Omental fat pad (tissue), 4 donors: Measurements from ENCODE around the gene MOBP. TPM values are rescaled to one million over a fixed set of nuclear protein-coding genes. Genes with fewer than 3 reads are reported as not detected.
"Not testable (repeated sequence)": the region's sequence is repeated elsewhere in the genome, so short reads cannot be mapped to it uniquely, and the experiment has no call there.

Experiments
- ATAC-seq: fragments of 150-250 bp; one replicate; pipeline ENCODE4 v1.9.1; 2016; ENCODE audit warnings: mild to moderate bottlenecking, moderate library complexity; ENCODE audit not compliant: low FRiP score
- DNase-seq: peaks from one replicate; pipeline ENCODE4 v3.0.0-alpha.2; 2019; ENCODE audit warnings: low spot score
- total RNA-seq, 4 donors: library from RNA; depleted of rRNA; stranded (reverse); fragments of >200 nt; gene quantifications; one replicate each; pipeline ENCODE4 v1.1.0, GENCODE V29; 2016
- TF ChIP-seq, protein P1 (sequence below), 3 donors: fragments of 450-650 bp; IDR thresholded peaks; one replicate each; pipeline ENCODE4 v1.5.1; 2016 to 2017; ENCODE audit warnings: antibody characterized with exemption in 3 of 3, mild to moderate bottlenecking in 3 of 3, moderate library complexity in 2 of 3

The MOBP gene
- total RNA-seq, 4 donors from 2014 or later = 0.09 TPM; not detected in 3

DNA sequence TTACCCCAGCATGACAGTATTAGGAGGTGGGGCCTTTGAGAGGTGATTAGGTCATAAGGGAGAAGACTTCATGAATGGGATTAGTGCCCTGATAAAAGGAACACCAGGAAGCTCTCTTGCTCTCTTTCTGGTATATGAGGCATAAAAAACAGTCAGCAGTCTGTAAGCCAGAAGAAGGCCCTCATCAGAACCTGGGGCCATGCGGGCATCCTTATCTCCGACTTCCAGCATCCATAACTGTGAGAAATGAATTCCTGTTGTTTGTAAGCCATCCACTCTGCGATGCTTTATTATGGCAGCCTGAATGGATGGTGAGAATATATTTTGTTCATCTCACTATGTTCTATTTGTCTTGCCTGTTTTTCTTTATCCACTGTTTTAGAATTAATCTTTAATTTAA is 17.7 kb upstream of the MOBP start:
- DNase-seq = no peak
- TF ChIP-seq, protein P1, sequence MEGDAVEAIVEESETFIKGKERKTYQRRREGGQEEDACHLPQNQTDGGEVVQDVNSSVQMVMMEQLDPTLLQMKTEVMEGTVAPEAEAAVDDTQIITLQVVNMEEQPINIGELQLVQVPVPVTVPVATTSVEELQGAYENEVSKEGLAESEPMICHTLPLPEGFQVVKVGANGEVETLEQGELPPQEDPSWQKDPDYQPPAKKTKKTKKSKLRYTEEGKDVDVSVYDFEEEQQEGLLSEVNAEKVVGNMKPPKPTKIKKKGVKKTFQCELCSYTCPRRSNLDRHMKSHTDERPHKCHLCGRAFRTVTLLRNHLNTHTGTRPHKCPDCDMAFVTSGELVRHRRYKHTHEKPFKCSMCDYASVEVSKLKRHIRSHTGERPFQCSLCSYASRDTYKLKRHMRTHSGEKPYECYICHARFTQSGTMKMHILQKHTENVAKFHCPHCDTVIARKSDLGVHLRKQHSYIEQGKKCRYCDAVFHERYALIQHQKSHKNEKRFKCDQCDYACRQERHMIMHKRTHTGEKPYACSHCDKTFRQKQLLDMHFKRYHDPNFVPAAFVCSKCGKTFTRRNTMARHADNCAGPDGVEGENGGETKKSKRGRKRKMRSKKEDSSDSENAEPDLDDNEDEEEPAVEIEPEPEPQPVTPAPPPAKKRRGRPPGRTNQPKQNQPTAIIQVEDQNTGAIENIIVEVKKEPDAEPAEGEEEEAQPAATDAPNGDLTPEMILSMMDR (IDR thresholded peaks at IDR 0.05) = no peak
- no peak for ATAC-seq

DNA sequence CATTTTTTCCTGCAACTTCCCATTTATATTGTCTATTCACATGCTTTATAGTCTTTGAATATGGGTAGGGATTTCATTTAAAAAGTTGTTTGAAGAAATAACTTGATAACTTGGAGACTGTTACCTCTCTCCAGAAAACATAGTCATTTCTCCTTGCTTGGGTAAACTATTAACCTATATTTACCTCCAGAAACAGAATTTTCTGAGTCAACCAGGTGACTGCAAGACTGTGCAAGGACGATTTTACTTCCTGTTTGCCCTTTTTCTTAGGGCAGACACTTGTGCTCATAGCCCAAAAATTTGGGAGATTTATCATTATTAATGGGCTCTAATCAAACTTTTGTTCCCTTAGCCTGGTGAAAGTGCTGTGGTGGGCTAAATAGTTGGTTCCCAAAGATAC is 14.3 kb upstream of the MOBP start:
- TF ChIP-seq, protein P1 (IDR thresholded peaks at IDR 0.05) = no peak
- ATAC-seq (no peak), DNase-seq (no peak)

DNA sequence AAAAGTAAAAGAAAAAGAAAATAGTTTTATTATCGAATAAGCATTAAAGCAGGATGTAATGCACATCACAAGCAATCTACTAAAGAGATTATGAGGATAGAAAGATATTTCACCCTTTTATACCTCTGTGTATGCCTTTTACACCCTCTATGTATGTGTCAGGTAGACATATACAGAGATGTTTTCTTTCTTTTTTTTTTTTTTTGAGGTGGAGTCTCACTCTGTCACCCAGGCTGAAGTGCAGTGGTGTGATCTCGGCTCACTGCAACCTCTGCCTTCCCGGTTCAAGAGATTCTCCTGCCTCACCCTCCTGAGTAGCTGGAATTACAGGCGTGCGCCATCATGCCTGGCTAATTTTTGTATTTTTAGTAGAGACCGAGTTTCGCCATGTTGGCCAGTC is 13.6 kb upstream of the MOBP start:
- not testable (repeated sequence) for DNase-seq, ATAC-seq

DNA sequence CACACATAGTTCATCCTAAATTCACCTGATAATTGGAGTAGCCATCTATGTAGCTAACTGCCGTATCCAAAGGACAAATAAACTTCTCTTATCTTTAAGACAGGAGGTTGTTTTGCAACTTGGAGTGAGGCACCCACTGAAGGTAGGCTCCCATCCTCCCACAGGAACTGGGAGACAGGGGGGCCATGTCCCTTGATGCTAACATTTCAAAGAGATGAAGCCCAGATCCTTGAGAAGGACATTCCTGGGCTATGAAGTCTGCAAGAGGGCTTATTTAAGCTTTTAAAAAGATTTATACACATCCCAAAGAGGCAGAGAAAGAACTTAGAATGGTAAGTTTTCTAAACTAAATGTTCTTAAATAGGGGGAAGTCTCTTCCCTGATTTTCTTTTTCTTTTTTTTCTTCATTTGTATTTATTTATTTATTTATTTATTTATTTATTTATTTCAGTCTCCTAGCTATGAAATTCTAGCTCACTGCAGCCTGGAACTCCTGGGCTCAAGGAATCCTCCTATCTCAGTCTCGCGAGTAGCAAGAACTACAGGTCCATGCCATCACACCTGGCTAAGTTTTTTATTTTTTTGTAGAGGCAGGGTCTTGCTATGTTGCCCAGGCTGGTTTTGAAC is 12.8 kb upstream of the MOBP start:
- TF ChIP-seq, protein P1 (IDR thresholded peaks at IDR 0.05) = no peak
- DNase-seq (no peak), ATAC-seq (no peak)

DNA sequence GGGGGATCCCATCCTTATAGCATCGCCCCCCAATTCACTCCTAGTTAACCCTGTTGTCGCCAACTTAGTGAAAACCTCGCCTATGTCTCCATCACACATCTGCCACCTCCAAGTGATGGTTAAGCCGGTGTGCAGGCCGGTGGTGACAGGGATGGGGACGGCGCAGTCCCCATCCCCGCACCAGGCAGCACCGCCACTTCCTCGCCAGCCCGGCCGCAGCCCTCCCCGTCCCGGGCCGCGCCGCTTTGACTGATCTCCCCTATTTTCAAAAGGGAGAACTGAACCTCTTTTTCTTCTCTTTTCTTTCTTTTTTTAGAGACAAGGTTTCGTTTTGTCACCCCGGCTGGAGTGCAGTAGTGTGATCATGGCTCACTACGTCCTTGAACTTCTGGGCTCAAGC is 11.3 kb upstream of the MOBP start:
- ATAC-seq (no peak), DNase-seq (no peak)
- TF ChIP-seq, protein P1 (IDR thresholded peaks at IDR 0.05) = no peak

DNA sequence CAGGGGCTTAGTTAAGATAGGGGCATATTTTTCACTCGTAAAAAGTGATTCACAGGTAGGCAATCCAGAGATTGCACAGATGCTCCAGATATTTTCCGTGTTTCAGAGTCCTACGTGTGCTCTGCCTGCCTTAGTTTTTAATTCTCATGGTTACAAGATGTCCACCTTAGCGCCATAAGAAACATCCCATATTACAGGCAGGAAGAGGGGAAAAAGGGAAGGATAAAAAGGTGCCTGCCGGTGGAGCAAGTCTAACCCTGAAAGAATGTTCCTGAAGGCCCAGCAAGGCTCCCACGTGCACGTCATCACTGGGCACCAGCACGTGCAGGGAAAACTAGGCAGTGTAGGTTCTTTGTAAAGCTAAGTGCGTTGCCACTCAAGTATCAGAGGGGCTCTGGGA is 10.1 kb upstream of the MOBP start:
- no peak for ATAC-seq
- DNase-seq = no peak
- TF ChIP-seq, protein P1 (IDR thresholded peaks at IDR 0.05) = no peak

DNA sequence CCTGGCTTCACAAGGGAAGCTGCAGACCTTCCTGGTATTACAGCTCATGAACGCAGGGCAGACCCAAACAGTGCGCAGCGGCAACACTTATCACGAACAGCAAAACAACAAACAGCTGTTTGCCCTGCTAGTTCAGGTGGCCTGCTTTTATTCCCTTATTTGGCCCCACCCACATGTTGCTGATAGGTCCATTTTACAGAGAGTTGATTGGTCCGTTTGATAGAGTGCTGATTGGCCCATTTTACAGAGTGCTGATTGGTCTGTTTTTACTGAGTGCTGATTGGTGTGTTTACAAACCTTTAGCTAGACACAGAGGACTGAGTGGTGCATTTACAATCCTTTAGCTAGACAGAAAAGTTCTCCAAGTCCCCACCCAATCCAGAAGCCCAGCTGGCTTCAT is 8.9 kb upstream of the MOBP start:
- not testable (repeated sequence) for DNase-seq, ATAC-seq

DNA sequence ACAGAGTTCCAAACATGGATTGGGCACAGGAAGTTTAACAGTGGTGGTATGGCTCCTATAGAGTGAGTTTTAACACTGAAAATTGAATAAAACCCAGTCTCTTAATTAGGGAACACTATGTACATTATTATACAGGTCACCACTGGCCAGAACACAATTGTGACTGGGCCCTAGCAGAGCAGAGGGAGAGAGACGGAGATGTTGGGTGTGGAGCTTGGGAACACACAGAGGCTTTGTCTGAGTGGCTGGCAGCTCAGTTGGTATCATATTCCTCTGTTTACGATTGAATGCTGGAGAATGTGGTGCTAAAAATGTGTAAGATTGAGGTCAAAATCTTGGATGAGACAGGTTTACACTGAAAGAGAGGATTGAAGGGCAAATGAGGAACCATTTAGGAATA is 6.8 kb upstream of the MOBP start:
- no peak for ATAC-seq
- DNase-seq = no peak
- TF ChIP-seq, protein P1 (IDR thresholded peaks at IDR 0.05) = no peak
